Measurements from ENCODE around the gene WDR33.
A peak's percentile ranks its signal among the peaks of the same experiment; 100 is the strongest.

Gene WDR33

GRCh38 chr2:127681976-127682857 lies 128.8 kb downstream of the WDR33 start:
- Histone ChIP-seq H3K4me3 (ENCODE audit: low read length) (no peak overlapping the region), H3K27me3 (ENCODE audit: control insufficient read depth, insufficient read depth, low read length) (peaks cover 12% of the 10 kb centered on the region), H3K9ac (ENCODE audit: low read depth, low read length) (no peak overlapping the region), H3K4me2 (ENCODE audit: low read length) (no peak overlapping the region), H3K9me3 (replicated peaks; ENCODE audit: low read length) (no peaks in the 10 kb centered on the region), H3K4me1 (ENCODE audit: control insufficient read depth, insufficient read depth, low read length) (peaks cover 15% of the 10 kb centered on the region), H3K36me3 (ENCODE audit: insufficient read depth, low read length) (no peaks in the 10 kb centered on the region)

GRCh38 chr2:127681288-127681804 lies 129.6 kb downstream of the WDR33 start:
- H3K9me3 ChIP-seq (replicated peaks; ENCODE audit: low read length), result no peaks in the 10 kb centered on the region
- peaks cover 21% of the 10 kb centered on the region for H3K27me3 ChIP-seq (ENCODE audit: control insufficient read depth, insufficient read depth, low read length)
- H3K4me1 ChIP-seq (ENCODE audit: control insufficient read depth, insufficient read depth, low read length), result peaks cover 15% of the 10 kb centered on the region
- H3K4me3 ChIP-seq (ENCODE audit: low read length), result no peak overlapping the region
- peak overlapping the region; percentile 78 for H3K4me2 ChIP-seq (ENCODE audit: low read length)
- peak overlapping the region; percentile 31 for H3K9ac ChIP-seq (ENCODE audit: low read depth, low read length)
- no peaks in the 10 kb centered on the region for H3K36me3 ChIP-seq (ENCODE audit: insufficient read depth, low read length)

GRCh38 chr2:127680706-127681287 lies 130.2 kb downstream of the WDR33 start:
- Histone ChIP-seq H3K4me3 (ENCODE audit: low read length) (no peak overlapping the region), H3K27me3 (ENCODE audit: control insufficient read depth, insufficient read depth, low read length) (peaks cover 24% of the 10 kb centered on the region), H3K4me1 (ENCODE audit: control insufficient read depth, insufficient read depth, low read length) (peaks cover 19% of the 10 kb centered on the region), H3K9me3 (replicated peaks; ENCODE audit: low read length) (no peaks in the 10 kb centered on the region), H3K4me2 (ENCODE audit: low read length) (peak overlapping the region; percentile 78), H3K9ac (ENCODE audit: low read depth, low read length) (no peak overlapping the region), H3K36me3 (ENCODE audit: insufficient read depth, low read length) (no peaks in the 10 kb centered on the region)

- Histone ChIP-seq H3K36me3 (ENCODE audit: insufficient read depth, low read length) (no peaks in the 10 kb centered on the region), H3K4me3 (ENCODE audit: low read length) (no peak overlapping the region), H3K4me1 (ENCODE audit: control insufficient read depth, insufficient read depth, low read length) (peaks cover 22% of the 10 kb centered on the region), H3K4me2 (ENCODE audit: low read length) (no peak overlapping the region), H3K9me3 (replicated peaks; ENCODE audit: low read length) (no peaks in the 10 kb centered on the region), H3K27me3 (ENCODE audit: control insufficient read depth, insufficient read depth, low read length) (peaks cover 26% of the 10 kb centered on the region), H3K9ac (ENCODE audit: low read depth, low read length) (no peak overlapping the region)
These were observed 131.2 kb downstream of the WDR33 start for GRCh38 chr2:127679680-127680361.

GRCh38 chr2:127678991-127679390 lies 132.0 kb downstream of the WDR33 start:
- peaks cover 26% of the 10 kb centered on the region for H3K27me3 ChIP-seq (ENCODE audit: control insufficient read depth, insufficient read depth, low read length)
- no peaks in the 10 kb centered on the region for H3K9me3 ChIP-seq (replicated peaks; ENCODE audit: low read length)
- H3K4me2 ChIP-seq (ENCODE audit: low read length), result no peak overlapping the region
- H3K4me3 ChIP-seq (ENCODE audit: low read length), result no peak overlapping the region
- no peak overlapping the region for H3K9ac ChIP-seq (ENCODE audit: low read depth, low read length)
- no peaks in the 10 kb centered on the region for H3K36me3 ChIP-seq (ENCODE audit: insufficient read depth, low read length)
- H3K4me1 ChIP-seq (ENCODE audit: control insufficient read depth, insufficient read depth, low read length), result peaks cover 28% of the 10 kb centered on the region

GRCh38 chr2:127678531-127678930 lies 132.4 kb downstream of the WDR33 start:
- Histone ChIP-seq H3K36me3 (ENCODE audit: insufficient read depth, low read length) (no peaks in the 10 kb centered on the region), H3K9ac (ENCODE audit: low read depth, low read length) (no peak overlapping the region), H3K4me3 (ENCODE audit: low read length) (no peak overlapping the region), H3K4me1 (ENCODE audit: control insufficient read depth, insufficient read depth, low read length) (peaks cover 28% of the 10 kb centered on the region), H3K27me3 (ENCODE audit: control insufficient read depth, insufficient read depth, low read length) (peaks cover 26% of the 10 kb centered on the region), H3K9me3 (replicated peaks; ENCODE audit: low read length) (no peaks in the 10 kb centered on the region), H3K4me2 (ENCODE audit: low read length) (no peak overlapping the region)

GRCh38 chr2:127676906-127677305 lies 134.1 kb downstream of the WDR33 start:
- H3K4me3 ChIP-seq (ENCODE audit: low read length), result no peak overlapping the region
- no peak overlapping the region for H3K4me2 ChIP-seq (ENCODE audit: low read length)
- no peaks in the 10 kb centered on the region for H3K36me3 ChIP-seq (ENCODE audit: insufficient read depth, low read length)
- H3K9ac ChIP-seq (ENCODE audit: low read depth, low read length), result no peak overlapping the region
- peaks cover 26% of the 10 kb centered on the region for H3K27me3 ChIP-seq (ENCODE audit: control insufficient read depth, insufficient read depth, low read length)
- no peaks in the 10 kb centered on the region for H3K9me3 ChIP-seq (replicated peaks; ENCODE audit: low read length)
- peaks cover 29% of the 10 kb centered on the region for H3K4me1 ChIP-seq (ENCODE audit: control insufficient read depth, insufficient read depth, low read length)

- no peaks in the 10 kb centered on the region for H3K9me3 ChIP-seq (replicated peaks; ENCODE audit: low read length)
- peak within 1 kb of the TSS; percentile 78 for H3K4me3 ChIP-seq (ENCODE audit: low read length)
- peaks cover 26% of the 10 kb centered on the region for H3K27me3 ChIP-seq (ENCODE audit: control insufficient read depth, insufficient read depth, low read length)
- H3K9ac ChIP-seq (ENCODE audit: low read depth, low read length), result peak within 1 kb of the TSS; percentile 74
- H3K4me1 ChIP-seq (ENCODE audit: control insufficient read depth, insufficient read depth, low read length), result peaks cover 22% of the 10 kb centered on the region
- no peaks in the 10 kb centered on the region for H3K36me3 ChIP-seq (ENCODE audit: insufficient read depth, low read length)
- peak within 1 kb of the TSS; percentile 98 for H3K4me2 ChIP-seq (ENCODE audit: low read length)
These were observed 135.4 kb downstream of the WDR33 start, which contains the start of gene LIMS2 for GRCh38 chr2:127675331-127676261. TSS of gene LIMS2 (minus strand) at chr2:127675530. CDS start at chr2:127675024, 506 bp downstream.

GRCh38 chr2:127674241-127675209 lies 136.4 kb downstream of the WDR33 start:
- Histone ChIP-seq H3K27me3 (ENCODE audit: control insufficient read depth, insufficient read depth, low read length) (peaks cover 26% of the 10 kb centered on the region), H3K9ac (ENCODE audit: low read depth, low read length) (peak overlapping the region; percentile 74), H3K4me3 (ENCODE audit: low read length) (peak overlapping the region; percentile 77), H3K4me2 (ENCODE audit: low read length) (peak overlapping the region; percentile 92), H3K36me3 (ENCODE audit: insufficient read depth, low read length) (no peaks in the 10 kb centered on the region), H3K9me3 (replicated peaks; ENCODE audit: low read length) (no peaks in the 10 kb centered on the region), H3K4me1 (ENCODE audit: control insufficient read depth, insufficient read depth, low read length) (peaks cover 24% of the 10 kb centered on the region)

Measured in skeletal muscle satellite cell (primary cell).